ENCODE results near the gene SMTNL2. TPM values are rescaled to one million over a fixed set of nuclear protein-coding genes. Genes with fewer than 3 reads are reported as not detected.
"Not testable (repeated sequence)": the region's sequence is repeated elsewhere in the genome, so short reads cannot be mapped to it uniquely, and the experiment has no call there.

The SMTNL2 gene
- total RNA-seq, 2 experiments from 2014 or later, result not detected

- peaks cover 46% of the 10 kb centered on the region for H3K27me3 Mint-ChIP-seq
- no peaks in the 10 kb centered on the region for H3K36me3 Mint-ChIP-seq (ENCODE audit: low read depth)
- H3K27ac Mint-ChIP-seq, result no peak overlapping the region
- POLR2A ChIA-PET, result no interaction called here
- DNase-seq, result no peak
- no peaks in the 10 kb centered on the region for H3K9me3 Mint-ChIP-seq
- peaks cover 1% of the 10 kb centered on the region for H3K4me1 Mint-ChIP-seq
- CTCF ChIA-PET, result no interaction called here
- no peak overlapping the region for H3K4me3 Mint-ChIP-seq
Measured at GRCh38 chr17:4585638-4585994, 1.3 kb downstream of the SMTNL2 start.

GRCh38 chr17:4586043-4586442 is 1.7 kb downstream of the SMTNL2 start:
- H3K27ac Mint-ChIP-seq, result no peak overlapping the region
- H3K9me3 Mint-ChIP-seq, result no peaks in the 10 kb centered on the region
- H3K27me3 Mint-ChIP-seq, result peaks cover 44% of the 10 kb centered on the region
- ChIA-PET CTCF (no interaction called here), POLR2A (interaction anchor here (0.6 to 0.9 kb wide), 2 partner anchors 30 to 105 kb away, joined by 3 read pairs; no protein-coding TSS in a partner anchor)
- H3K4me1 Mint-ChIP-seq, result peaks cover 1% of the 10 kb centered on the region
- H3K36me3 Mint-ChIP-seq (ENCODE audit: low read depth), result no peaks in the 10 kb centered on the region
- H3K4me3 Mint-ChIP-seq, result no peak overlapping the region
- DNase-seq, result no peak

GRCh38 chr17:4587195-4587594 is 2.9 kb downstream of the SMTNL2 start:
- Mint-ChIP-seq H3K4me1 (peaks cover 1% of the 10 kb centered on the region), H3K36me3 (ENCODE audit: low read depth) (no peaks in the 10 kb centered on the region), H3K4me3 (no peak overlapping the region), H3K27ac (no peak overlapping the region), H3K27me3 (peaks cover 38% of the 10 kb centered on the region), H3K9me3 (no peaks in the 10 kb centered on the region)
- DNase-seq, result no peak
- POLR2A ChIA-PET, result interaction anchor here (1.4 kb wide), 1 partner anchor 10 kb away, joined by 3 read pairs; no protein-coding TSS in a partner anchor
- CTCF ChIA-PET, result interaction anchor here (1.0 kb wide), 1 partner anchor 166 kb away, joined by 3 read pairs; no protein-coding TSS in a partner anchor

- DNase-seq, result no peak
- Mint-ChIP-seq H3K27me3 (peaks cover 33% of the 10 kb centered on the region), H3K9me3 (no peaks in the 10 kb centered on the region), H3K36me3 (ENCODE audit: low read depth) (no peaks in the 10 kb centered on the region), H3K4me1 (peaks cover 1% of the 10 kb centered on the region), H3K4me3 (no peak overlapping the region), H3K27ac (no peak overlapping the region)
- POLR2A ChIA-PET, result interaction anchor here (1.4 kb wide), 1 partner anchor 9 kb away, joined by 3 read pairs; no protein-coding TSS in a partner anchor
- CTCF ChIA-PET, result interaction anchor here (0.8 kb wide), 1 partner anchor 38 kb away, joined by 3 read pairs; no protein-coding TSS in a partner anchor
Measured at GRCh38 chr17:4587803-4588202, 3.5 kb downstream of the SMTNL2 start.

- ChIA-PET CTCF (interaction anchor here (0.8 kb wide), 1 partner anchor 38 kb away, joined by 3 read pairs; no protein-coding TSS in a partner anchor), POLR2A (no interaction called here)
- Mint-ChIP-seq H3K36me3 (ENCODE audit: low read depth) (no peaks in the 10 kb centered on the region), H3K27me3 (peaks cover 27% of the 10 kb centered on the region), H3K27ac (no peak overlapping the region), H3K9me3 (no peaks in the 10 kb centered on the region), H3K4me1 (peaks cover 1% of the 10 kb centered on the region), H3K4me3 (no peak overlapping the region)
- no peak for DNase-seq
Measured at GRCh38 chr17:4588391-4588790, 4.1 kb downstream of the SMTNL2 start.

GRCh38 chr17:4588898-4589625 is 4.7 kb downstream of the SMTNL2 start:
- no peaks in the 10 kb centered on the region for H3K4me1 Mint-ChIP-seq
- no peak overlapping the region for H3K27ac Mint-ChIP-seq
- DNase-seq, result no peak
- H3K36me3 Mint-ChIP-seq (ENCODE audit: low read depth), result no peaks in the 10 kb centered on the region
- H3K27me3 Mint-ChIP-seq, result peaks cover 21% of the 10 kb centered on the region
- no peaks in the 10 kb centered on the region for H3K9me3 Mint-ChIP-seq
- ChIA-PET POLR2A (no interaction called here), CTCF (interaction anchor here (0.8 kb wide), 1 partner anchor 37 kb away, joined by 3 read pairs; no protein-coding TSS in a partner anchor)
- H3K4me3 Mint-ChIP-seq, result no peak overlapping the region

GRCh38 chr17:4590042-4590441 is 5.7 kb downstream of the SMTNL2 start:
- CTCF ChIA-PET; H3K4me3 Mint-ChIP-seq; H3K36me3 Mint-ChIP-seq (ENCODE audit: low read depth); POLR2A ChIA-PET; DNase-seq; H3K27ac Mint-ChIP-seq; H3K9me3 Mint-ChIP-seq; H3K4me1 Mint-ChIP-seq: not testable (repeated sequence)
- peaks cover 19% of the 10 kb centered on the region for H3K27me3 Mint-ChIP-seq

GRCh38 chr17:4590981-4591453 is 6.7 kb downstream of the SMTNL2 start:
- Mint-ChIP-seq H3K27me3 (peaks cover 12% of the 10 kb centered on the region), H3K9me3 (no peaks in the 10 kb centered on the region), H3K27ac (no peak overlapping the region), H3K4me3 (no peak overlapping the region), H3K36me3 (ENCODE audit: low read depth) (no peaks in the 10 kb centered on the region), H3K4me1 (peaks cover 4% of the 10 kb centered on the region)
- POLR2A ChIA-PET, result no interaction called here
- DNase-seq, result no peak
- CTCF ChIA-PET, result no interaction called here

GRCh38 chr17:4591529-4591928 is 7.2 kb downstream of the SMTNL2 start:
- Mint-ChIP-seq H3K9me3 (no peaks in the 10 kb centered on the region), H3K27ac (no peak overlapping the region), H3K27me3 (peaks cover 7% of the 10 kb centered on the region), H3K4me3 (no peak overlapping the region), H3K36me3 (ENCODE audit: low read depth) (no peaks in the 10 kb centered on the region), H3K4me1 (peaks cover 4% of the 10 kb centered on the region)
- no peak for DNase-seq
- ChIA-PET CTCF (no interaction called here), POLR2A (no interaction called here)

GRCh38 chr17:4592240-4593005 is 8.1 kb downstream of the SMTNL2 start:
- ChIA-PET CTCF (interaction anchor here (1.0 kb wide), 1 partner anchor 25 kb away, joined by 3 read pairs; no protein-coding TSS in a partner anchor), POLR2A (interaction anchor here (1.2 kb wide), 1 partner anchor 55 kb away, joined by 3 read pairs; no protein-coding TSS in a partner anchor)
- Mint-ChIP-seq H3K4me1 (peaks cover 4% of the 10 kb centered on the region), H3K9me3 (no peaks in the 10 kb centered on the region), H3K4me3 (no peak overlapping the region), H3K27me3 (peaks cover 2% of the 10 kb centered on the region), H3K36me3 (ENCODE audit: low read depth) (no peaks in the 10 kb centered on the region), H3K27ac (no peak overlapping the region)
- no peak for DNase-seq

GRCh38 chr17:4593021-4593421 is 8.7 kb downstream of the SMTNL2 start:
- POLR2A ChIA-PET, result interaction anchor here (1.2 kb wide), 1 partner anchor 56 kb away, joined by 3 read pairs; no protein-coding TSS in a partner anchor
- no peaks in the 10 kb centered on the region for H3K9me3 Mint-ChIP-seq

GRCh38 chr17:4594406-4594805 is 10.1 kb downstream of the SMTNL2 start:
- CTCF ChIA-PET, result interaction anchor here (1.2 kb wide), 1 partner anchor 29 kb away, joined by 4 read pairs; no protein-coding TSS in a partner anchor
- POLR2A ChIA-PET, result no interaction called here
- H3K9me3 Mint-ChIP-seq, result no peaks in the 10 kb centered on the region
- peaks cover 4% of the 10 kb centered on the region for H3K4me1 Mint-ChIP-seq
- DNase-seq, result no peak
- no peak overlapping the region for H3K4me3 Mint-ChIP-seq
- peaks cover 2% of the 10 kb centered on the region for H3K27me3 Mint-ChIP-seq
- H3K36me3 Mint-ChIP-seq (ENCODE audit: low read depth), result no peaks in the 10 kb centered on the region
- H3K27ac Mint-ChIP-seq, result no peak overlapping the region

More at GRCh38 chr17:4593021-4593421, 8.7 kb downstream of the SMTNL2 start:
- Mint-ChIP-seq H3K4me1 (peaks cover 4% of the 10 kb centered on the region), H3K27ac (no peak overlapping the region), H3K36me3 (ENCODE audit: low read depth) (no peaks in the 10 kb centered on the region), H3K27me3 (peaks cover 2% of the 10 kb centered on the region), H3K4me3 (no peak overlapping the region)
- DNase-seq, result no peak
- CTCF ChIA-PET, result interaction anchor here (1.0 kb wide), 1 partner anchor 26 kb away, joined by 3 read pairs; no protein-coding TSS in a partner anchor

Data from activated CD4-positive, alpha-beta memory T cell treated with anti-CD3 and anti-CD28 coated beads, Interleukin-2, amount 10 ng/mL, durations not matched to agents 7 days and 5 days (primary cell).